Measurements from ENCODE around the gene RIMS4. TPM values are rescaled to one million over a fixed set of nuclear protein-coding genes. Genes with fewer than 3 reads are reported as not detected.

Gene RIMS4
- total and polyA plus RNA-seq, 2 of the 8 experiments (the other 6 are each of a cell fraction or from before 2014, with no cell fraction given): 13.3 to 44.2 TPM

- H3K4me3 ChIP-seq (ENCODE audit: extremely low read depth in 1 of 4, insufficient read depth in 2 of 4, low read depth in 3 of 4, low read length in 4 of 4): no peak overlapping the region
- no peaks in the 10 kb centered on the region for H3K4me1 ChIP-seq (replicated peaks in 1 of 4; ENCODE audit: control insufficient read depth in 3 of 4, insufficient read depth in 4 of 4, low read length in 3 of 4)
- H3K4me2 ChIP-seq (ENCODE audit: insufficient read depth in 1 of 2, low read depth in 2 of 2, low read length in 2 of 2): no peak overlapping the region
- H2BK120ac ChIP-seq (replicated peaks; ENCODE audit: low read depth, low read length): no peak overlapping the region
- no peak overlapping the region for H3K18ac ChIP-seq (ENCODE audit: extremely low read depth, low read length)
- no peaks in the 10 kb centered on the region for H3K79me2 ChIP-seq (ENCODE audit: control insufficient read depth in 1 of 2, insufficient read depth in 2 of 2, low read length in 2 of 2)
- DNase-seq (ENCODE audit: low read depth in 1 of 2, low spot score in 2 of 2) (peak in 1 of 2 experiments; percentile 13), FAIRE-seq (no peak)
- no peak overlapping the region for H2BK15ac ChIP-seq (ENCODE audit: low read length)
- H3K27ac ChIP-seq (ENCODE audit: low read depth, low read length): no peak overlapping the region
- no peak for TF ChIP-seq FOSL1 (IDR thresholded peaks at IDR 0.05; ENCODE audit: insufficient read depth, low read depth, low read length)
- no peak for TF ChIP-seq SAP30 (IDR thresholded peaks at IDR 0.05; ENCODE audit: insufficient read depth, insufficient replicate concordance, low read length)
- no peak for TF ChIP-seq RXRA (IDR thresholded peaks at IDR 0.05; ENCODE audit: insufficient read depth, low read depth, low read length)
- TF ChIP-seq GTF2F1 (IDR thresholded peaks at IDR 0.05; ENCODE audit: borderline replicate concordance, low read depth, low read length): no peak
- no peak for TF ChIP-seq E2F6 (IDR thresholded peaks at IDR 0.05)
- TF ChIP-seq KDM1A (IDR thresholded peaks at IDR 0.05; ENCODE audit: borderline replicate concordance, low read length): no peak
- TF ChIP-seq SRF (IDR thresholded peaks at IDR 0.05; ENCODE audit: low read depth, low read length): no peak
- TF ChIP-seq ATF3 (IDR thresholded peaks at IDR 0.05; ENCODE audit: insufficient read depth, low read depth, low read length): no peak
- no peak for TF ChIP-seq PHF8 (conservative IDR thresholded peaks at IDR 0.05; ENCODE audit: low read depth, low read length)
- H2BK20ac ChIP-seq (ENCODE audit: low read length): no peak overlapping the region
- no peaks in the 10 kb centered on the region; a peak in 1 of 7 replicates for H3K27me3 ChIP-seq (replicated peaks in 1 of 4; ENCODE audit: control insufficient read depth in 3 of 4, extremely low read depth in 1 of 4, insufficient read depth in 3 of 4, low read length in 3 of 4)
- ChIA-PET POLR2A (ENCODE audit: partially characterized antibody) (no interaction called here), CTCF (ENCODE audit: partially characterized antibody) (no interaction called here)
- no peak overlapping the region for H4K5ac ChIP-seq (ENCODE audit: insufficient read length, low read depth, low read length)
- no peaks in the 10 kb centered on the region for H3K79me1 ChIP-seq (ENCODE audit: low read depth, low read length)
- no peak overlapping the region for H2BK12ac ChIP-seq (ENCODE audit: low read depth, low read length)
- no peak overlapping the region; a peak in 1 of 7 replicates for H3K9ac ChIP-seq (replicated peaks in 1 of 4; ENCODE audit: extremely low read depth in 1 of 4, low read depth in 3 of 4, low read length in 3 of 4)
- no peak overlapping the region for H3K4ac ChIP-seq (replicated peaks; ENCODE audit: insufficient read length, low read depth, low read length)
- no peaks in the 10 kb centered on the region for H3K23me2 ChIP-seq (ENCODE audit: low read depth, low read length)
- no peaks in the 10 kb centered on the region for H4K20me1 ChIP-seq (replicated peaks in 1 of 2; ENCODE audit: control insufficient read depth in 1 of 2, insufficient read depth in 2 of 2, low read length in 2 of 2)
- no peak overlapping the region for H3K23ac ChIP-seq (ENCODE audit: insufficient read length)
- H3K14ac ChIP-seq (ENCODE audit: insufficient read length): no peak overlapping the region
- H3K9me3 ChIP-seq (ENCODE audit: insufficient read depth in 2 of 2, low read depth in 1 of 2, low read length in 1 of 2): peaks cover 0 to 5% of the 10 kb centered on the region in 2 experiments; a peak in 1 of 4 replicates
- no peak overlapping the region for H2AFZ ChIP-seq (ENCODE audit: low read length)
- H4K91ac ChIP-seq (replicated peaks; ENCODE audit: insufficient read length, low read length): no peak overlapping the region
- no peak overlapping the region for H2AK5ac ChIP-seq (ENCODE audit: low read depth, low read length)
- no peaks in the 10 kb centered on the region for H3K36me3 ChIP-seq (ENCODE audit: control insufficient read depth in 2 of 4, insufficient read depth in 4 of 4, low read length in 3 of 4)
- H4K8ac ChIP-seq (ENCODE audit: extremely low read depth, insufficient read depth, low read length): no peak overlapping the region
- H3K56ac ChIP-seq (replicated peaks; ENCODE audit: insufficient read length, low read depth, low read length): no peak overlapping the region
- no peak overlapping the region for H2BK5ac ChIP-seq (ENCODE audit: low read depth, low read length)
- 83% methylated on average over 6 of the region's 6 CpGs; no CpG with 5 or more reads in 1 of the 2 experiments for WGBS, 2 experiments (ENCODE audit: extremely low coverage in 1 of 2, insufficient coverage in 1 of 2, insufficient read length in 1 of 2, insufficient replicate concordance in 2 of 2, low coverage in 1 of 2, low lambda C conversion rate in 2 of 2, missing lambda C conversion rate in 1 of 2)
These were observed 31.6 kb upstream of the RIMS4 start for GRCh38 chr20:44841955-44842354.

Measured in H1 (cell line).